ENCODE data around the gene REPIN1.

The REPIN1 gene

GRCh38 chr7:150396426-150396825 lies 27.8 kb downstream of the REPIN1 start:
- Histone ChIP-seq H3K36me3 (ENCODE audit: insufficient read depth, low read length) (peaks cover 18% of the 10 kb centered on the region; the same call in 1 of the 2 replicates), H3K27me3 (ENCODE audit: insufficient read depth, low read length, poor library complexity, severe bottlenecking) (no peaks in the 10 kb centered on the region), H3K4me3 (ENCODE audit: low read length, poor library complexity, severe bottlenecking) (no peak overlapping the region), H3F3A (ENCODE audit: low read depth) (no peaks in the 10 kb centered on the region), H3K4me1 (ENCODE audit: insufficient read depth, low read length, poor library complexity, severe bottlenecking) (no peaks in the 10 kb centered on the region), H4K20me1 (ENCODE audit: insufficient read depth, low read length, poor library complexity, severe bottlenecking) (no peaks in the 10 kb centered on the region), H3K9ac (ENCODE audit: low read depth, low read length, poor library complexity, severe bottlenecking) (no peak overlapping the region), H3K4me2 (ENCODE audit: low read depth, low read length, poor library complexity, severe bottlenecking) (no peak overlapping the region), H3K9me3 (ENCODE audit: insufficient read depth, low read depth, low read length) (no peaks in the 10 kb centered on the region), H3K9me2 (replicated peaks; ENCODE audit: low read depth, low read length) (no peaks in the 10 kb centered on the region), H2AFZ (ENCODE audit: low read length) (no peak overlapping the region), H3K79me2 (ENCODE audit: insufficient read depth, low read length) (peaks cover 3% of the 10 kb centered on the region; the same call in 1 of the 2 replicates)
- no peak for TF ChIP-seq EZH2phosphoT487 (IDR thresholded peaks at IDR 0.05; ENCODE audit: borderline replicate concordance)
- TF ChIP-seq CTCF (conservative IDR thresholded peaks at IDR 0.05; ENCODE audit: low read length): no peak

GRCh38 chr7:150396851-150397260 lies 28.2 kb downstream of the REPIN1 start:
- TF ChIP-seq EZH2phosphoT487 (IDR thresholded peaks at IDR 0.05; ENCODE audit: borderline replicate concordance) (no peak), CTCF (conservative IDR thresholded peaks at IDR 0.05; ENCODE audit: low read length) (no peak)
- H3F3A ChIP-seq (ENCODE audit: low read depth): no peaks in the 10 kb centered on the region
- peaks cover 3% of the 10 kb centered on the region; the same call in 1 of the 2 replicates for H3K79me2 ChIP-seq (ENCODE audit: insufficient read depth, low read length)
- no peaks in the 10 kb centered on the region for H3K9me2 ChIP-seq (replicated peaks; ENCODE audit: low read depth, low read length)
- H4K20me1 ChIP-seq (ENCODE audit: insufficient read depth, low read length, poor library complexity, severe bottlenecking): no peaks in the 10 kb centered on the region
- H2AFZ ChIP-seq (ENCODE audit: low read length): no peak overlapping the region
- no peak overlapping the region for H3K4me2 ChIP-seq (ENCODE audit: low read depth, low read length, poor library complexity, severe bottlenecking)
- no peaks in the 10 kb centered on the region for H3K9me3 ChIP-seq (ENCODE audit: insufficient read depth, low read depth, low read length)
- H3K9ac ChIP-seq (ENCODE audit: low read depth, low read length, poor library complexity, severe bottlenecking): no peak overlapping the region
- H3K27me3 ChIP-seq (ENCODE audit: insufficient read depth, low read length, poor library complexity, severe bottlenecking): no peaks in the 10 kb centered on the region
- no peak overlapping the region for H3K4me3 ChIP-seq (ENCODE audit: low read length, poor library complexity, severe bottlenecking)
- H3K4me1 ChIP-seq (ENCODE audit: insufficient read depth, low read length, poor library complexity, severe bottlenecking): no peaks in the 10 kb centered on the region
- peaks cover 18% of the 10 kb centered on the region; the same call in 1 of the 2 replicates for H3K36me3 ChIP-seq (ENCODE audit: insufficient read depth, low read length)

- Histone ChIP-seq H2AFZ (ENCODE audit: low read length) (no peak overlapping the region), H3K4me3 (ENCODE audit: low read length, poor library complexity, severe bottlenecking) (no peak overlapping the region), H3K9me2 (replicated peaks; ENCODE audit: low read depth, low read length) (no peaks in the 10 kb centered on the region), H3K79me2 (ENCODE audit: insufficient read depth, low read length) (peaks cover 3% of the 10 kb centered on the region; the same call in 1 of the 2 replicates), H3K36me3 (ENCODE audit: insufficient read depth, low read length) (peaks cover 18% of the 10 kb centered on the region; the same call in 1 of the 2 replicates), H3K4me1 (ENCODE audit: insufficient read depth, low read length, poor library complexity, severe bottlenecking) (no peaks in the 10 kb centered on the region), H3K27me3 (ENCODE audit: insufficient read depth, low read length, poor library complexity, severe bottlenecking) (no peaks in the 10 kb centered on the region), H3K4me2 (ENCODE audit: low read depth, low read length, poor library complexity, severe bottlenecking) (no peak overlapping the region), H4K20me1 (ENCODE audit: insufficient read depth, low read length, poor library complexity, severe bottlenecking) (no peaks in the 10 kb centered on the region), H3K9ac (ENCODE audit: low read depth, low read length, poor library complexity, severe bottlenecking) (no peak overlapping the region), H3F3A (ENCODE audit: low read depth) (no peaks in the 10 kb centered on the region), H3K9me3 (ENCODE audit: insufficient read depth, low read depth, low read length) (no peaks in the 10 kb centered on the region)
- TF ChIP-seq CTCF (conservative IDR thresholded peaks at IDR 0.05; ENCODE audit: low read length): no peak
- TF ChIP-seq EZH2phosphoT487 (IDR thresholded peaks at IDR 0.05; ENCODE audit: borderline replicate concordance): no peak
Observed at GRCh38 chr7:150397346-150398107, 28.9 kb downstream of the REPIN1 start.

Data from Loucy (cell line).